SU-DHL-6 (cell line): ENCODE results near the gene DHTKD1.

Experiments used
- EZH2phosphoT487 ChIP-seq: fragments of 200-600 bp; sonication (generic), shearing (Covaris generic); conservative IDR thresholded peaks from 2 replicates; pipeline ENCODE4 v1.6.1; 2018; ENCODE audit warnings: mild to moderate bottlenecking, antibody characterized with exemption, low read length, moderate library complexity, mixed read lengths
- TF ChIP-seq, protein P1 (sequence below): fragments of 200-600 bp; sonication (generic); IDR thresholded peaks from one replicate; pipeline ENCODE4 v1.5.1; 2017; ENCODE audit warnings: antibody characterized with exemption, mild to moderate bottlenecking, low read length, moderate library complexity; ENCODE audit not compliant: insufficient read depth, poor library complexity, severe bottlenecking

DNA sequence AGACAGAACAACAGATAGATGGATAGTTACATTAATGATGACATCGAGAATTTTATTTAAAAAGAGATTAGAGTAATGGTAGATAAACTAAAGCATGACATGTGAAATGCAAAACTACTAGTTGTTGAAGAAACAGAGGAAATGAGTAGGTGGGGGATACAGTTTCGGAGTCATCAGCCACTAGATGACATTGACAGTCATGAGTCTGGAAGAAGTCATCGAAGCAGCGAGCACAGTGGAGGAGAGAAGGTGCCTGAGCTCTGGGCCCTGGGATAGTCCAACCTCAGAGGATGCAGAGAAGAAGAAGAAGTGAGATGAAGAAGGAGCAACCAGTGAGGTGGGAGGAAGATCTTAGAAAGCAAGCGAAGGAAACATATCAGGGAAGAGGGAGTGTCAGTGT is 40.5 kb downstream of the DHTKD1 start:
- TF ChIP-seq, protein P1, sequence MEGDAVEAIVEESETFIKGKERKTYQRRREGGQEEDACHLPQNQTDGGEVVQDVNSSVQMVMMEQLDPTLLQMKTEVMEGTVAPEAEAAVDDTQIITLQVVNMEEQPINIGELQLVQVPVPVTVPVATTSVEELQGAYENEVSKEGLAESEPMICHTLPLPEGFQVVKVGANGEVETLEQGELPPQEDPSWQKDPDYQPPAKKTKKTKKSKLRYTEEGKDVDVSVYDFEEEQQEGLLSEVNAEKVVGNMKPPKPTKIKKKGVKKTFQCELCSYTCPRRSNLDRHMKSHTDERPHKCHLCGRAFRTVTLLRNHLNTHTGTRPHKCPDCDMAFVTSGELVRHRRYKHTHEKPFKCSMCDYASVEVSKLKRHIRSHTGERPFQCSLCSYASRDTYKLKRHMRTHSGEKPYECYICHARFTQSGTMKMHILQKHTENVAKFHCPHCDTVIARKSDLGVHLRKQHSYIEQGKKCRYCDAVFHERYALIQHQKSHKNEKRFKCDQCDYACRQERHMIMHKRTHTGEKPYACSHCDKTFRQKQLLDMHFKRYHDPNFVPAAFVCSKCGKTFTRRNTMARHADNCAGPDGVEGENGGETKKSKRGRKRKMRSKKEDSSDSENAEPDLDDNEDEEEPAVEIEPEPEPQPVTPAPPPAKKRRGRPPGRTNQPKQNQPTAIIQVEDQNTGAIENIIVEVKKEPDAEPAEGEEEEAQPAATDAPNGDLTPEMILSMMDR = no peak
- no peak for TF ChIP-seq EZH2phosphoT487
